H9 (cell line): ENCODE results near the gene PNMT. TPM values are rescaled to one million over a fixed set of nuclear protein-coding genes. Genes with fewer than 3 reads are reported as not detected.

ENCODE experiments used
- DNase-seq: peaks from one replicate; pipeline ENCODE4 v3.0.0-alpha.2; 2017
- H2AFZ ChIP-seq: one replicate; pipeline ENCODE4 v1.6.1; 2013; ENCODE audit warnings: mild to moderate bottlenecking, low read length, control low read depth, moderate library complexity
- H2AK5ac ChIP-seq: 2 replicates; pipeline ENCODE4 v1.6.1; 2013; ENCODE audit warnings: low read length, control low read depth, mixed read lengths; ENCODE audit not compliant: insufficient read length
- H2BK120ac ChIP-seq: one replicate; pipeline ENCODE4 v1.6.1; 2013; ENCODE audit warnings: low read depth, mild to moderate bottlenecking, low read length, control low read depth, inconsistent platforms; ENCODE audit not compliant: poor library complexity, severe bottlenecking
- H2BK12ac ChIP-seq: 2 replicates; pipeline ENCODE4 v1.6.1; 2013; ENCODE audit warnings: low read length, control low read depth, mixed read lengths, low read depth; ENCODE audit not compliant: insufficient read length
- H2BK15ac ChIP-seq: 2 replicates; pipeline ENCODE4 v1.6.1; 2013; ENCODE audit warnings: low read depth, low read length, control low read depth
- H2BK20ac ChIP-seq: one replicate; pipeline ENCODE4 v1.6.1; 2013; ENCODE audit warnings: low read depth, mild to moderate bottlenecking, low read length, control low read depth, inconsistent platforms; ENCODE audit not compliant: poor library complexity, severe bottlenecking
- H2BK5ac ChIP-seq: 2 replicates; pipeline ENCODE4 v1.6.1; 2013; ENCODE audit warnings: low read length, control low read depth, mixed read lengths; ENCODE audit not compliant: insufficient read length
- H3K14ac ChIP-seq: 2 replicates; pipeline ENCODE4 v1.6.1; 2013; ENCODE audit warnings: low read length, control low read depth; ENCODE audit not compliant: insufficient read depth
- H3K18ac ChIP-seq: 2 replicates; pipeline ENCODE4 v1.6.1; 2013; ENCODE audit warnings: low read depth, mild to moderate bottlenecking, mixed read lengths, low read length, control low read depth; ENCODE audit not compliant: insufficient read length
- H3K23ac ChIP-seq: 2 replicates; pipeline ENCODE4 v1.6.1; 2013; ENCODE audit warnings: low read length, control low read depth, mixed read lengths, low read depth; ENCODE audit not compliant: insufficient read length
- H3K23me2 ChIP-seq: 2 replicates; pipeline ENCODE4 v1.6.1; 2013; ENCODE audit warnings: low read depth, mild to moderate bottlenecking, mixed read lengths, low read length, control low read depth; ENCODE audit not compliant: insufficient read length, poor library complexity, severe bottlenecking
- H3K27ac ChIP-seq: 2 replicates; pipeline ENCODE4 v1.5.1; 2013; ENCODE audit warnings: low read length, control low read depth, mixed read lengths, low read depth; ENCODE audit not compliant: insufficient read length
- H3K27me3 ChIP-seq: 2 replicates; pipeline ENCODE4 v1.6.1; 2013; ENCODE audit warnings: low read length, control low read depth, inconsistent platforms; ENCODE audit not compliant: insufficient read depth
- H3K4ac ChIP-seq: 2 replicates; pipeline ENCODE4 v1.6.1; 2013; ENCODE audit warnings: low read depth, mild to moderate bottlenecking, control low read depth, inconsistent platforms, low read length, moderate library complexity
- H3K4me1 ChIP-seq: 2 replicates; pipeline ENCODE4 v1.6.1; 2013; ENCODE audit warnings: low read length, control low read depth, inconsistent platforms; ENCODE audit not compliant: insufficient read depth
- H3K4me2 ChIP-seq: 2 replicates; pipeline ENCODE4 v1.6.1; 2013; ENCODE audit warnings: low read length, control low read depth, mixed read lengths; ENCODE audit not compliant: insufficient read length, insufficient read depth
- H3K56ac ChIP-seq: 2 replicates; pipeline ENCODE4 v1.6.1; 2013; ENCODE audit warnings: low read depth, mild to moderate bottlenecking, mixed read lengths, low read length, control low read depth; ENCODE audit not compliant: insufficient read length
- H3K79me1 ChIP-seq: 2 replicates; pipeline ENCODE4 v1.6.1; 2013; ENCODE audit warnings: low read depth, mild to moderate bottlenecking, moderate library complexity, low read length, control low read depth, inconsistent platforms; ENCODE audit not compliant: insufficient read depth, poor library complexity, severe bottlenecking
- H3K79me2 ChIP-seq: 2 replicates; pipeline ENCODE4 v1.6.1; 2013; ENCODE audit warnings: low read length, control low read depth, inconsistent platforms; ENCODE audit not compliant: insufficient read depth
- H3K9ac ChIP-seq: 2 replicates; pipeline ENCODE4 v1.6.1; 2013; ENCODE audit warnings: low read length, control low read depth, mixed read lengths; ENCODE audit not compliant: insufficient read length; ENCODE audit errors: extremely low read depth
- H3K9me3 ChIP-seq: one replicate; pipeline ENCODE4 v1.6.1; 2013; ENCODE audit warnings: low read depth, low read length, inconsistent platforms; ENCODE audit not compliant: control insufficient read depth
- H3T11ph ChIP-seq: one replicate; pipeline ENCODE4 v1.6.1; 2013; ENCODE audit warnings: mild to moderate bottlenecking, low read length, control low read depth, inconsistent platforms
- H4K20me1 ChIP-seq: one replicate; pipeline ENCODE4 v1.6.1; 2013; ENCODE audit not compliant: control insufficient read depth, insufficient read length, insufficient read depth
- H4K5ac ChIP-seq: 2 replicates; pipeline ENCODE4 v1.6.1; 2013; ENCODE audit warnings: low read depth, mild to moderate bottlenecking, mixed read lengths, low read length, control low read depth; ENCODE audit not compliant: insufficient read length
- H4K8ac ChIP-seq: replicated peaks from 2 replicates; pipeline ENCODE4 v1.6.1; 2013; ENCODE audit warnings: low read length, control low read depth, mixed read lengths, low read depth; ENCODE audit not compliant: insufficient read length
- H4K91ac ChIP-seq: 2 replicates; pipeline ENCODE4 v1.6.1; 2013; ENCODE audit warnings: low read depth, mild to moderate bottlenecking, moderate library complexity, mixed read lengths, low read length, control low read depth; ENCODE audit not compliant: insufficient read length
- H3K27ac Mint-ChIP-seq, 3 experiments: 2 replicates in 2 of 3; 3 replicates in 1 of 3; pipeline ENCODE4 v1.8.0; 2020 to 2021; ENCODE audit warnings: mixed read lengths in 3 of 3, mild to moderate bottlenecking in 1 of 3, moderate library complexity in 1 of 3
- H3K27me3 Mint-ChIP-seq: 2 replicates; pipeline ENCODE4 v1.8.0; 2021; ENCODE audit warnings: low read depth, mild to moderate bottlenecking, moderate library complexity, mixed read lengths
- H3K36me3 Mint-ChIP-seq, 3 experiments: 2 replicates in 2 of 3; 3 replicates in 1 of 3; pipeline ENCODE4 v1.8.0; 2020 to 2021; ENCODE audit warnings: low read depth in 3 of 3, mixed read lengths in 3 of 3; ENCODE audit not compliant: insufficient read depth in 1 of 3
- H3K4me1 Mint-ChIP-seq, 2 experiments: 2 replicates each; pipeline ENCODE4 v1.8.0; 2020; ENCODE audit warnings: mixed read lengths in 2 of 2
- H3K4me3 Mint-ChIP-seq, 2 experiments: 2 replicates in 1 of 2; 3 replicates in 1 of 2; pipeline ENCODE4 v1.8.0; 2020 to 2021; ENCODE audit warnings: mild to moderate bottlenecking in 2 of 2, mixed read lengths in 2 of 2, moderate library complexity in 1 of 2
- H3K9me3 Mint-ChIP-seq, 2 experiments: 2 replicates in 1 of 2; 3 replicates in 1 of 2; pipeline ENCODE4 v1.8.0; 2020; ENCODE audit warnings: mild to moderate bottlenecking in 2 of 2, mixed read lengths in 2 of 2, moderate library complexity in 1 of 2
- CTCF ChIP-seq: fragments of 200-600 bp; sonication (generic); conservative IDR thresholded peaks from 3 replicates; pipeline ENCODE4 v1.8.0; 2021; ENCODE audit warnings: antibody characterized with exemption, mild to moderate bottlenecking
- WGBS: extraction: QIAGEN DNeasy Blood & Tissue Kit; methylation state at CpG from one replicate; pipeline ENCODE4 v1.1.7; 2013; ENCODE audit warnings: missing lambda C conversion rate, low lambda C conversion rate, mixed read lengths; ENCODE audit not compliant: insufficient read length; ENCODE audit errors: extremely low coverage; 5-methylcytosine and 5-hydroxymethylcytosine counted together
- total RNA-seq: library from RNA; stranded (reverse); gene quantifications from 2 replicates; pipeline ENCODE4 v1.2.1, GENCODE V29; 2021

PNMT gene
- total RNA-seq, 1 experiment from 2014 or later, result 2.1 TPM

- Mint-ChIP-seq H3K36me3 (peaks cover 74 to 93% (median 86%) of the 10 kb centered on the region in 3 experiments; a peak in 6 of 7 replicates), H3K27me3 (no peaks in the 10 kb centered on the region; the same call in 1 of the 2 replicates), H3K4me1 (no peaks in the 10 kb centered on the region), H3K9me3 (no peaks in the 10 kb centered on the region), H3K4me3 (no peak overlapping the region), H3K27ac (no peak overlapping the region)
- no peaks in the 10 kb centered on the region for H3K79me1 ChIP-seq
- no peak overlapping the region for H2BK20ac ChIP-seq
- H3K4me2 ChIP-seq, result no peak overlapping the region
- H3K9ac ChIP-seq, result no peak overlapping the region
- no peak overlapping the region for H4K8ac ChIP-seq
- no peaks in the 10 kb centered on the region for H3K9me3 ChIP-seq
- H3K23ac ChIP-seq, result no peak overlapping the region
- H3K27me3 ChIP-seq, result no peaks in the 10 kb centered on the region
- no peak overlapping the region for H2BK12ac ChIP-seq
- H3K4me1 ChIP-seq, result no peaks in the 10 kb centered on the region
- no peak overlapping the region for H2AK5ac ChIP-seq
- no peak overlapping the region for H3K14ac ChIP-seq
- no peaks in the 10 kb centered on the region for H3K79me2 ChIP-seq
- WGBS, result no CpG with 5 or more reads among the region's 4 CpGs
- no peak overlapping the region for H2BK5ac ChIP-seq
- no peak for DNase-seq
- no peak overlapping the region for H3K56ac ChIP-seq
- no peak overlapping the region for H4K5ac ChIP-seq
- TF ChIP-seq CTCF, result no peak
- H4K91ac ChIP-seq, result no peak overlapping the region
- H3K4ac ChIP-seq, result no peak overlapping the region
- no peak overlapping the region for H2BK15ac ChIP-seq
- H3K23me2 ChIP-seq, result no peaks in the 10 kb centered on the region
- no peak overlapping the region for H3T11ph ChIP-seq
- no peaks in the 10 kb centered on the region for H4K20me1 ChIP-seq
- no peak overlapping the region for H3K18ac ChIP-seq
- H2AFZ ChIP-seq, result no peak overlapping the region
- H2BK120ac ChIP-seq, result no peak overlapping the region
- H3K27ac ChIP-seq, result no peak overlapping the region
These were observed 46.0 kb downstream of the PNMT start for GRCh38 chr17:39714234-39714633.
